Ovary (tissue), 3 donors: ENCODE data around the gene MYH11.

Source experiments
- CTCF ChIP-seq, 3 donors: fragments of 450-650 bp in 2 of 3; fragments of 200-600 bp in 1 of 3; IDR thresholded peaks; one replicate each; pipeline versions ENCODE4 v1.5.1 to v1.8.0; 2016 to 2022; ENCODE audit warnings: antibody characterized with exemption in 3 of 3, mild to moderate bottlenecking in 1 of 3
- POLR2A ChIP-seq: fragments of 450-650 bp; IDR thresholded peaks from one replicate; pipeline ENCODE4 v1.6.1; 2017; ENCODE audit warnings: antibody characterized with exemption, mild to moderate bottlenecking, moderate library complexity
- donor health status: DM: no; HTN: no; CAD: no.

- TF ChIP-seq CTCF (IDR thresholded peaks at IDR 0.05) = no peak
- TF ChIP-seq POLR2A = no peak
These were observed 41.0 kb upstream of the MYH11 start for GRCh38 chr16:15897834-15898254.
